SH-SY5Y (cell line): Measurements from ENCODE around the gene IL34.

ENCODE experiments used
- GATA2 ChIP-seq: IDR thresholded peaks from 2 replicates; pipeline ENCODE4 v1.6.1; 2011; ENCODE audit warnings: mild to moderate bottlenecking, low read depth, low read length
- GATA3 ChIP-seq: IDR thresholded peaks from 2 replicates; pipeline ENCODE4 v1.6.1; 2011; ENCODE audit warnings: low read depth, mild to moderate bottlenecking, low read length, moderate library complexity

DNA sequence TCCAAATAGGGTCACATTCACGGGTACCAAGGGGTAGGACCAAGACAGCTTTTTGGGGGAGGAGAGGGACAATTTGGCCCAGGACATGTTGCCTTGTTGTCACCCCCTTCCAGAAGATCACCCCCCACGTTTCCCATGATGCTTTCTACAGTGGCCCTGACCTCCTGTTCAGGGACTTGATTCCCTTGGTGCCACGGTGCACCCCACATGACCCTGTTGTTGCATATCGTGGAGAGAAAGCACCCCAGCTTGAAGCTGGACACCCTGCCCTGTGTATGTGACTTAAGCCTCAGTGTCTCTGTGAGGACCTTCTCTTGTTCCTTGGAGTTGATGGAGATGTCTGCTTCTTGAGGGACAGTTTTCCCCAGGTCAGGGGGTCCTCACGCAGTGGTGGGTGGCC lies 12.6 kb downstream of the IL34 start:
- TF ChIP-seq GATA3 = no peak
- TF ChIP-seq GATA2 = no peak
